Activated CD4-positive, CD25-positive, alpha-beta regulatory T cell treated with anti-CD3 and anti-CD28 coated beads, Interleukin-2, amount 50 U/mL, for 24 hours (primary cell): ENCODE data around the gene TMCC2.
"Not testable (repeated sequence)": the region's sequence is repeated elsewhere in the genome, so short reads cannot be mapped to it uniquely, and the experiment has no call there.

Source experiments
- ATAC-seq, 2 donors: fragments of 150-1000 bp; cut with Tn5 transposase; one replicate each; pipeline ENCODE4 v1.10.0; 2021; ENCODE audit warnings: mild to moderate bottlenecking in 1 of 2, moderate library complexity in 1 of 2

The TMCC2 gene, protein sequence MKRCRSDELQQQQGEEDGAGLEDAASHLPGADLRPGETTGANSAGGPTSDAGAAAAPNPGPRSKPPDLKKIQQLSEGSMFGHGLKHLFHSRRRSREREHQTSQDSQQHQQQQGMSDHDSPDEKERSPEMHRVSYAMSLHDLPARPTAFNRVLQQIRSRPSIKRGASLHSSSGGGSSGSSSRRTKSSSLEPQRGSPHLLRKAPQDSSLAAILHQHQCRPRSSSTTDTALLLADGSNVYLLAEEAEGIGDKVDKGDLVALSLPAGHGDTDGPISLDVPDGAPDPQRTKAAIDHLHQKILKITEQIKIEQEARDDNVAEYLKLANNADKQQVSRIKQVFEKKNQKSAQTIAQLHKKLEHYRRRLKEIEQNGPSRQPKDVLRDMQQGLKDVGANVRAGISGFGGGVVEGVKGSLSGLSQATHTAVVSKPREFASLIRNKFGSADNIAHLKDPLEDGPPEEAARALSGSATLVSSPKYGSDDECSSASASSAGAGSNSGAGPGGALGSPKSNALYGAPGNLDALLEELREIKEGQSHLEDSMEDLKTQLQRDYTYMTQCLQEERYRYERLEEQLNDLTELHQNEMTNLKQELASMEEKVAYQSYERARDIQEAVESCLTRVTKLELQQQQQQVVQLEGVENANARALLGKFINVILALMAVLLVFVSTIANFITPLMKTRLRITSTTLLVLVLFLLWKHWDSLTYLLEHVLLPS

DNA sequence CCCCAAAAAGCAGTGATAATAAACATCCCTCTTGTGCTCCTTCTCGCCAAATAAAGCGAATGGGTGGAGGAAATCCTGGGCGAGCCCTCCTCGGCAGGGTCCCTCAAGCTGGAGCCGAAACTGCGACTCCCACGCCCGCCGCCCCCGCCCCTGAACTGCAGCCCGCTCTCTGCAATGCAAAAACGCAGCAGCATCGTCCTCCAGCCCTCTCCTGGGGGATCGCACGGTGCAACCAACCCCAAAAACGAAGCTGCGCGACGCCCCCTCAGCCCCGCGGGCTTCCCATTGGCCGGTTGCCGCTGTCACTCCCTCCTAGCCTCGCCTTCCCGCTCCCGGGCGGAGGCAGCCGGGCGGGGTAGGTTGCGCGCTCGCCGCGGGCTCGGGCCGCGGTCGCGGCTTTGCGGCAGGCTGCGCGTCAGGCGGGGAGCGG, at the start of gene TMCC2:
TMCC2 (plus strand) TSS at position 363 of the 430 bp plus-strand sequence. CDS start 619 bp downstream, outside the sequence.
- peak; percentile 87 to 89 for ATAC-seq

DNA sequence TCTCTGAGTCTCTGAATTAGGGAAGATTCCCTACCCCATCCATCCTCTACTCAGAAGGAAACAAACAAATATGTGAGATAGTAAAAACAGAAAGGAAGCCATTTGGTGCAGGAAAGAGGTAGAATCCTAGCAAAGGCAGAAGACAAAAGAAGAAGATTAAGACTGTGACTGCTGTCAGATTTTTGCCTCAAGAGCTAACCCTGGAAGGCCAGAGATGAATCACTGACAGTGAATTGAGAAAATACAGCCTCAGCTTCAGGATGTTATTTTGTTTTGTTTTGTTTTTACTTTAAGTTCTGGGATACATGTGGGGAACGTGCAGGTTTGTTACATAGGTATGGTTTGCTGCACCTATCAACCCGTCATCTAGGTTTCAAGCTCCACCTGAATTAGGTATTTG, 47.9 kb upstream of the TMCC2 start:
- ATAC-seq, result no peak

DNA sequence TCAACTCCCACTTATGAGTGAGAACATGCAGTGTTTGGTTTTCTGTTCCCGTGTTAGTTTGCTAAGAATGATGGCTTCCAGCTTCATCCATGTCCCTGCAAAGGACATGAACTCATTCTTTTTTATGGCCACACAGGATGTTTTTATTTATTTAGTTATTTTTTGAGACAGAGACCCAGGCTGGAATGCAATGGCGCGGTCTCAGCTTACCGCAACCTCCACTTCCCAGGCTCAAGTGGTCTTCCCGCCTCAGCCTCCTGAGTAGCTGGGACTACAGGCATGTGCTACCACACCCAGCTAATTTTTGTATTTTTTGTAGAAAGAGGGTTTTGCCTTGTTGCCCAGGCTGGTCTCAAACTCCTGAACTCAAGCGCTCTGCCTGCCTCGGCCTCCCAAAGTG, 47.4 kb upstream of the TMCC2 start:
- not testable (repeated sequence) for ATAC-seq

DNA sequence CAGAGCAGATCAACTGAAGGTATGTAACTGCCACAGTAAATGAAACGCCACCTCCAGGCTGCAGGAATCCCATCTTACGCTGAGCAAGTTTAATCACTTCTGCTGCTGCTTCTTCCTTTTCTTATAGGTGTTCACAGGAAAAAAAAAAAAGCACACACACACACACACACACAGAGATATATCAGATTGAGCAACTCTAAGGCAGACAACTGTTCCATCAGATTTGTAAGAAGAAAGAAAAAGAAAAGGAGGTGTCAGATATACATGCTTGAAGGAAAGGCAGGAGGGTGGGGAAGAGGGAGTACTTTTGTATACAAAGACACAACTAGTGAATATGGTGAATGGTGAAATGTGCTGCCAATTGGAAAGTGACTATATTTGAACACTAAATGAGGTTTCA, 44.8 kb upstream of the TMCC2 start:
- no peak for ATAC-seq

DNA sequence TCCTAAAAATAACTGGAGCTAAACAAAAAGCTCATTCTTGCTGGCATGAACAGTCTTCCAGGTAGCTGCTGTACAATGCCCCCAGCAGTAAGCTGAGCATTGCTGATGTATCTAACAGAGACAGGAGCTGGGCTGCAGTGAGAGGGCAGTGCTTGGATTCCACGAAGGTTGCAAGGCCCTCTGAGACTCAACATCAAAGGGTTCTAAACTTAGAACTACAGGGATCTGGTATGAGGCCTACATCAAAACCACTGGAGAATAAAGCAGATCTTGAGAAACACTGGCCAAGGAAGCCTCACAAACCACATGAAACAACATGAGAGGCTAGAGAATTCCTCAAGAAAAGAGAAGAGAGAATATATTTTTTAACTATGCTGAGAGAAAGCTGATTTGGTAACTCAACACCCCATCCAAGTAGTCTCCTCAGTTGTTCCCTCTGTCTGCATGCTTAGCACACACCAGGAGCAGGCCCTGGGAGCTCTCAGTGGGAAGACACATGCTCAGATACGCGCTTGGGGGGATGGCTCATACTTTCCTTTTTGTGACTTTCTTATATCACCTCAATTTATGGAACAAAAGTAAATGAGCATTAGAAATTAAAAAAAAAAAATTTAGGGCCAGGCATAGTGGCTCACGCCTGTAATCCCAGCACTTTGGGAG, 43.9 kb upstream of the TMCC2 start:
- ATAC-seq, result no peak

DNA sequence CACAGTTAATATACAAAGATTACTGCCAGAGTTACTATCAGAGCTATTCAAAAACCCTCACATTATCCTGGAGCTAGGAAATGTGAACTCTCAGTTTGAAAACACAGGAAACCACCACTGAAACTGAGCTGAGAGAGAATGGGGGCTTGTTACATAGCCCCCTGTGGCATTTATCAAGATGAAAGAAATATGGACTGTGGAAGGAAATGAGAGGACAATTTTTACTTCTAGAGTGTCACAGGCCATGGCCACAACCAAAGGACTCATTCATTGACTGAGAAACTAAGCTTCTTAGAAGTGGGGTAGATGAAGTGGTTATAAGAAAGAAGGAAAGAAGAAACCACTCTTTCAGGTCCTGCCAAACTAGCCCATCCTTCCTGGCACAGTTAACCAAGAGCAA, 41.6 kb upstream of the TMCC2 start:
- ATAC-seq, result peak in 1 of 2 donors; percentile 27

DNA sequence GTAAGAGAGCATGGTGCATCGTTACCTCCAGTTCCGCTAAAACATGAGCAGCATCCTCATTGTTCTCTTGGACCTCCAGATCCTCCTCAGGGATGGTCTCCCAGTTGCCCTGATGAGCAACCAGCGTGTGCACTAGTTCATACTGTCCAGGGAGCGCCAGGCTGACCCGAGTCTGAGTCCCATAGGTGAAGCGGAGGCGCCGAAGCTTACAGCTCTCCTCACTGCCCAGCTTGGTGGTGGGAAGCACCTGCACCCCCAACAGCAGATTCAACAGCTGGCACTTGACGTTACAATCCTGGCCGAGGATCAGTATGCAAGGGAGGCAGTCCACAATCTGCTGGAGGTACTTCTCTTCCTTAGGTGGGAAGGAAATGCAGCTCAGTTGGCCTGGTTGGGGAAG, 40.3 kb upstream of the TMCC2 start:
- ATAC-seq, result no peak

DNA sequence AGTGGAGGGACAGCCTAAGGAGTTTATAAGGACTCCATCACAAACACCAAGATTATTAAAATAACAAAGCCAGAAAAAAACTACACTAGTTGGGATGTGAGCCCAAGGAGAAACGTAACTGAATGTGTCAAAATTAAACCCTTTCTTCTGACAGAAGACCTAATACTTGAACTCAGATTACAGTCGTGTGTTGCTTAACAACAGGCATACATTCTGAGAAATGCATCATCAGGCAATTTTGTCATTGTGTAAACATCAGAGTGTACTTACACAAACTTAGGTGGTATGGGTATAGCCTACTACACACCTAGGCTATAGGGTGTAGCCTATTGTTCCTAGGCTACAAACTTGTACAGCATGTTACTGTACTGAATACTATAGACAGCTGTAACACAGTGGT, 39.6 kb upstream of the TMCC2 start:
- ATAC-seq, result no peak

DNA sequence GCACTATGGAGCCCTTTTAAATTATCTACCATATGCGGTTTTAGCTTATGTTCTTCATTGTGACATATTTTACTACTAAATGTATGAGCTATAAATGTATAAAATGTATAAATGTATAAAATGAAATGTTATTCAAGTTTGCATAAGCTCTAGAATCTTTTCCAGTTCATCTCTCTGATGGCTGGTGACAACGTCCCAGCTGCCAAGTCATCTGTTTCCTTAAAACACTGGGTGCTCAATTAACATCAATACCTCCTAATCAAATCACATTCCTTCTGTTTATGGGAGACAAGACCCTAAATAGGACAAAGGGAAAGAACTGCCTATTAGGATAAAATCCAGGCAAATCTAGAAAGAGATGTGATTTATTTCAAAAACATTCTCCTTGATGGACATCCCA, 39.1 kb upstream of the TMCC2 start:
- ATAC-seq, result no peak

DNA sequence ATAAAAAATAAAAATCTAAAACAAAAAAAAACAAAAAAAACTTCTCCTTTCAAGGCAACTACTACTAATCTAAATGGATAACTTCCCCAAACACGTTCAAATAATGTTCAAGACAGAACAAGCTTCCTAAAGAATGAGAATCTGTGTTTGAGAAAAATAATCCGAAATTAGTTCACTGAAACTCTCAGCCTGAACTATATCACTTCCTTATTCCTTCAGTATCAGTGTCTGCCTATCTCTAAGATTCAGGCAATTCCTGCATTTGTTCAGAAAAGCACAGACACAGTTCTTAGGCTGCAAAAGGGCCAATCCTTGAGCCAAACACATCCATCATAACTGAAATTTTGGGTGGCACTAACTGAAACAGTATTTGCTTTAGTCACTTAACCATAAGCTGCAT, 38.6 kb upstream of the TMCC2 start:
- no peak for ATAC-seq

DNA sequence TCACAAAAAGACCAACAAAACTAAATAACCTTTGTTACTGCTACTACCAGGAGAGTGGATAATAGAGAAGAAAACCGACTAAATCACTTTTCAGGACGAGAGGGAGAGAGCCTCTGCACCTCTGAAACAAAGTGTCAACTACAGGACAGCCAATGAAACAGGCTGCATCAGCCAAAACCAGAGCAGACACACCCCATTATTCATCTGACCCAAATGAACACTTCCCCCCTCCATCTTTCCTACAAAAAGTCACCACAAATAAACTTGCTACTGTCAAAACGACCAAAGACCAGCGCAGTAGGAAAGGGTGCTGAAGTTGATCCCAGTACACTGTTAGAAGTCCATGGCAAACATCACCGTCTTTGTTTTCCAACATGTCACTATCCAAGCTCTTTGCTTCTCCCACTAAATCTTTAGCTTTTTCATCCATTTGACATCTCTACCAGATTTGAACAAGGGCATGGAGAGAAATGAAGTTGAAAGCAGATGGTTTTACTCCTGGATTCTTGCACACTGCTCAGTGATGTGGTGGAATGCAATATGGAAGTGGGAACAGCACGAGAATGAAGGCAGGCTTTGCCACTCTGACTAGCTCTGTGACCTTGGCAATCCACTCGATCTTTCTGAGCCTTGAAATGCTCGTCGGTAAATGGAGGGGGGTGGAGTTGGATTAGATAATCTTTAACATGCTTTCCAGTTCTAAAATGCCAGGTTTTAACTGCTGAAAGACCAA, 36.7 kb upstream of the TMCC2 start:
- ATAC-seq, result no peak

DNA sequence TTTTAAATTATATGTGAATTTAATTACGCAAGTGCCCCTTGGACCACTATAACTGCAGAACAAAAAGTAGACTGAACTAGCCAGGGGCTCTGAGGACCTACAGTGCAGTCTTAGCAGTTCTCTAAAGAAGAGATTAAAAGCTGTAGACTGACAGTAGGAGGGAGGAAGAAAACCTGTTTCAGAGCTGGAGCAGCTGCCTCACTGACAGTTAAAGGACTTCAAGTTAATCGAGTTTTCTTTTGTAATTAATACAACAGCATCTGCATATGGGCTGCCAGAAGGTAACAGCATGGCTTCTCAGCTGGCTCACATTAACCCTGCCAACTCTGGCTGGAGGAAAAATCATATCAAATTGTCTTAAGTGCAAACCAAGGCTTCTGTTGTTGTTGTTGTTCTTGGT, 36.1 kb upstream of the TMCC2 start:
- ATAC-seq, result no peak

DNA sequence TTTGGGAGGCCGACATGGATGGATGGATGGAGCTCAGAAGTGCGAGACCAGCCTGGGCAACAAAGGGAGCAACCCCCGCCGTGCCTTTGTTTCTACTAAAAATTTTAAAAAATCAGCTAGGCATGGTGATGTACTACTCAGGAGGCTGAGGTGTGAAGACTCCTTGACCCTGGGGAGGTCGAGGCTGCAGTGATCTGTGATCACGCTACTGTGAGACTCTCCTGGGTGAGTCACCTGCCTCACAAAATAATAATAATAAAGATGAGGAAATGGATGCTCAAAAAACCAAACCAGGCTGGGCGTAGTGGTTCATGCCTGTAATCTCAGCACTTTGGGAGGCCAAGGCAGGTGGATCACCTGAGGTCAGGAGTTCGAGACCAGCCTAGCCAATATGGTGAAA, 35.5 kb upstream of the TMCC2 start:
- ATAC-seq, result no peak

DNA sequence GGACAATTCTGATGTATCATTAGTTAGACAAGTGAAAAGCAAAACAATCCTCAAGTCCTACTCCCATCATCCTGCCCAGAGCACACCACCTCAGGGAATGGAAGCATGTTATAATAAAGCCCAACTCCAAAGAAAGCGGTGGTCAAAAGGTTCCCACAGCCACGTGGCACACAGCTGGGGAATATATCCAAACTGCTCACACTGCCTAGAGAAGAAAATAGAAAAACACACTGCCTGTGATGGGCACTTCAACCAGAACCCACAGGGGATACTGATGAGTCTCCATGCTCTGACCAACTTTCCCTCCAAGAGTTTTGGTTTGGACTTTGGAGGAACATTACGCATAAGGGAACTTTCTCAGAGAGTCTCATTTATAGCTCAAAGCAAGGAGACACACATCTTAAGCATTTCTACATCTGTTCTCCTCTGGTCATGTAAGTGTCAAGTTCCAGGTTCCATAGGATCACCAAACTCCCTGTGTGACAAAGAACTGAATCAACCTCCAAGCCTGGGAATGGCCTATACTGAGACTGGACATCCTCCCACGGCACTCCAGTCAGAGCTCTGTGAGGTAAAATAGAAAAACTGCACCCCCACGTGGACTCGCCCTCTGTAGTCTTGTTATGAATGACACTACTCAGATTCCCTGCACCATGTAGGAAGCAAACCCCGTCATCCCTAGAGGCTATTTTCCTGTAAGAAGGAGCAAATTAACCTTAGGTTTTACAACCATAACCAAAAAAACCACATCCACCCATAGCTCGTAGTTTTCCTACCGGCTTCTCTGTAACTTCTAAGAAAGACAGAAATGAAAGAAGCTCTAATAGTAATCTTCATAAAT, 28.4 kb upstream of the TMCC2 start:
- ATAC-seq, result peak; percentile 72 to 74

DNA sequence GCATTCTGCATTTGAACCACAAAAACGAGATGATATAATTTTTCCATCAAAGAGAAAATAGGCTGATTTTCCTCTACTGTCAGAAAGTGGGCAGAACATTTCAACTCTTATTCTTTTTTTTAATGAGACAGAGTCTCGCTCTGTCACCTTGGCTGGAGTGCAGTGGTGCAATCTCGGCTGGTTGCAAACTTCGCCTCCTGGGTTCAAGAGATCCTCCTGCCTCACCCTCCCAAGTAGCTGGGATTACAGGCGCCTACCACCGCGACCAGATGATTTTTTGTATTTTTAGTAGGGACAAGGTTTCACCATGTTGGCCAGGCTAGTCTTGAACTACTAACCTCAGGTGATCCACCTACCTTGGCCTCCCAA, 27.8 kb upstream of the TMCC2 start:
- ATAC-seq, result no peak

DNA sequence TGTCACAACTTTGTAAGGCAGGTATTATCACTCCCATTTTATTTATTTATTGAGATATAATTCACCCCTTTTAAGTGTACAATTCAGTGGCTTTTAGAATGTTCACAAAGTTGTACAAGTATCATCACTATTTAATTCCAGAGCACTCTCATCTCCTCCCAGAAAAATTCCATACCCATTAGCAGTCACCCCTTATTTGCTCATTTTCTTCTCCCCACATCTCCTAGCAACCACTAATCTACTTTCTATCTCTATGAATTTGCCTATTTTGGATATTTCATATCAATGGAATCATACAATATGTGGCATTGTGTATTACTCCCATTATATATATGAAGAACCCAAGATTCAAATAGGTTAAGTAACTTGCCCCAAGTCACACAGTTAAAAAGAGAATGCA, 23.2 kb upstream of the TMCC2 start:
- no peak for ATAC-seq

DNA sequence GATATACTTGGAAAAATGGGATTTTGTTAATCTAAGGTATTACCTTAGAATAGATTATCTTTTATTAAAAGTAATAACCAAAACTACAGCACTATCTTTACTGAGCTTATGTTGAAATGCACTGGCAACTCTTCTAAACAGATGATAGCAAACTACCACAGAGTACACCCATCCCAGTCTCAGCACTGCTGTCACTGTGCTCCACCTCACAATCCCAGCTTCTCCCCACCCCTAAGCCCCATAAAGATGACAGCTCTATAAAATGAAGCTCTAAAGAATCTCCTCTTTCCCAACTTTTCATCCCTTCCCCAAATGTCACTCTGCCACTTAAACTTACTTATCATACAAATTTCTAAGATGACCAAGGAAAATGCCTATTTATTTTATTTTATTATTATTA, 22.7 kb upstream of the TMCC2 start:
- ATAC-seq, result no peak

DNA sequence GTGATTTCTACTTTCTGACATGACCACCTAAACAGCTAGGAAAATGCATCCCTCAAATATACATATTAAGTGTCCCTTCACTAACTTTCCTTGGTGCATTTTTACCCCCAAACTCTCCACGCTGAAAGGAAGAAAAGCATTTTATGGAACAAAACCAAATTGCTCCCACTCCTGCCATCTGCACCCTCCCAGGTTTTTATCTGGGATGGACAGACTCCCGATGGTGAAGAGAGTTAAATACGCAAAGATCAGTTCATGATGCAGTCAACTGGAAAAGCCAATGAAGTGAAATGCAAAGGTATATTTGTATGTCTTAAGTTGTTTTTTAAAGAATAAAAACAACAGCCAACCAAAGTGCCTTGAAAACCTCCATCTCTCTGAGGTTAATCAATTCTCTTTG, 18.9 kb upstream of the TMCC2 start:
- no peak for ATAC-seq

DNA sequence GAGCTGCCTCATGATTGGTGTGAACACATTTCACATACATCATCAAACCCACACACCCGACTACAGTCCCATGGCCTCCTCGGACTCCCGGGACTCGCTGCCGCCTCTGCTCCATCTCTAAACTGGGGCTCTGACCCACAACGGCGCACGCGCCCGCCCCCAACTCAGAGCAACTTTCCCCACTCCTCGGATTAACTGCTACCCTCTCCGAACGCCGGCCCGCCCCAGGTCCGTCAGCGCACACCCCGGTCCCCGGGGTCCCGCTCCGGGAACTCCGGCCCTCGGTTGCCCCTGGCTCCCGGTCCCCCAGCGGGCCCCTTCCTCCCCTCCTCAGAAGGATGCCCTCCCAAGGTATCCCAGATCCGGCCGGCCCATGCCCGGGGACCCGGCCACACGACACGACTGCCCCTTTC, 17.0 kb upstream of the TMCC2 start:
- peak; percentile 1 to 3 for ATAC-seq

DNA sequence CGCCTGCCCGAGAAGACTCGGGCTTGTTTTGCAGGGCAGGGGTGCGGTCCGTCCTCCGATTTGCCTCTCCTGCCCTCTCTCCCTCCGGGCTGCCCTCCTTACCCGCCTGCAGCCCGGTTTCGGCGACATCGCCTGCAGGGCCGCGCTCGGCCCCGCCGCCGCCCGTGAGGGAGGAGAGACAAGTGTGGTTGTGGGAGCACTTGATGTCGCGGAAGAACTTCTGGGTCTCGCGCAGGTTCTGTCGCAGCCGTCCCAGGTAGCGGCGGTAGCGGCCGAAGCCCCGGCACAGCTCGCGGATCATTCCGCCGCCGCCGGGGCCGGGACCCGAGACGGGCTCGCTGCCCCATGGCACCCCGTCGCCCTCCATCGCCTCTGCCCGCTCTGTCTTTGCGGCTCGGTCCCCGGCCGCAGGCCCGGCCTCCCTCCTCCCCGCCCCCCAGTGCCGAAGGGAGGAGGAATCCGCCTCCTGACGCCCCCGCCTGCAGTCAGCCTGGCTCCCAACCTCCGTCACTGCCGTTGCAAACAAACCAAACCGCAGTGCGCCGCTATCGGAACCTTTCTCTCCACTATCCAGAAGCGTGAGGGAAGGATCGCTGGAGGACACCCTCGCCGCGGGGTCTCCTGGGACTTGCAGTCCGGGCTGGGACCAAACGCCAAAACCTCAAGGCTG, 16.4 kb upstream of the TMCC2 start, which contains the start of gene DSTYK:
DSTYK (minus strand) TSS at position 534 of the 670 bp plus-strand sequence; CDS start at position 367, 167 bp downstream.
- peak; percentile 91 to 93 for ATAC-seq

DNA sequence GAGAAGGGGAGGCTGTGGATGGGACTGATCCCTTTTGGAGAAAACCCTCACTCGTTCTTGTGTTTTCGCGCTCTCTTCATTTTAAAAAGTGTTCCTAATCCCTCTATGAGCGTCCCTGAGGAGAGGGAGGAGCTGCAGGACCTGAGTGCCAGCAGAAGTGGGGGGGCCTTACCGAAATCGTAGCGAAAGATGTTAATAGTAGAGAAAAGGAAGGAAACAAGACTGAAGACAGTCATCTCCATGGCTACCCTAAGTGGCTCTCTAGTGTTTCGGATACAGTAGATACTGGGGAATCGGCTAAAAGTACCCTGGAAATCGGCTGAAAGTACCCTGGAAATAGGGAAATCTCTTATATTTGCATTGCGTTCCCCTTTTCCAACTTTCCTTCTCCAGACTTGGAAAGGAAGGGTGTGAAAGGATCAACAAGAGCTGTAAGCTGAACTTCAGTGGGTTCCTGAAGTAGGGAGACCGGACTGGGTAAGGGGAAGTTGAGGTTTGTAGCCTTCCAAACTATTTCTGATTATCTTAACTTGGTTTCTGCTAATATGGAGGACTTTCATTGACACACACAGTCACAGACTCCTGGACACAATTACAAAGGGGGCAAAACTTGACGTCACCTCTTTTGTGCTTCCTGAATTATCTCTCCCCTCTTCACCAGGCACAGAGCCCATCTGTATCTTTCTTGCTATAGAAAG, 15.8 kb upstream of the TMCC2 start:
- peak; percentile 29 to 33 for ATAC-seq
